Neural cell (in vitro differentiated cells): Measurements from ENCODE around the gene BFSP2. TPM values are rescaled to one million over a fixed set of nuclear protein-coding genes. Genes with fewer than 3 reads are reported as not detected.

Experiments
- H2AFZ ChIP-seq: fragments of 200-600, 300-800 bp; sonication (generic), shearing (Covaris generic); 2 replicates; pipeline ENCODE4 v1.6.0; 2014; ENCODE audit warnings: low read depth, mild to moderate bottlenecking, antibody characterized with exemption, low read length, moderate library complexity
- H3F3A ChIP-seq: fragments of 200-600 bp; shearing (Covaris generic); 2 replicates; pipeline ENCODE4 v1.6.1; 2016; ENCODE audit warnings: mild to moderate bottlenecking, moderate library complexity, mixed read lengths, antibody characterized with exemption, low read length; ENCODE audit not compliant: insufficient read depth, poor library complexity, severe bottlenecking
- H3K27ac ChIP-seq: fragments of 200-600, 300-800 bp; sonication (generic), shearing (Covaris generic); 2 replicates; pipeline ENCODE4 v1.5.1; 2014; ENCODE audit warnings: mild to moderate bottlenecking, low read length, moderate library complexity
- H3K27me3 ChIP-seq: fragments of 300-800, 200-600 bp; sonication (generic), shearing (Covaris generic); 2 replicates; pipeline ENCODE4 v1.6.0; 2014; ENCODE audit warnings: mild to moderate bottlenecking, low read depth, low read length, moderate library complexity; ENCODE audit not compliant: insufficient read depth
- H3K36me3 ChIP-seq: fragments of 300-800, 200-600 bp; sonication (generic), shearing (Covaris generic); 2 replicates; pipeline ENCODE4 v1.5.1; 2014; ENCODE audit warnings: mild to moderate bottlenecking, antibody characterized with exemption, low read length, moderate library complexity; ENCODE audit not compliant: insufficient read depth
- H3K4me2 ChIP-seq: fragments of 300-800, 200-600 bp; sonication (generic), shearing (Covaris generic); 2 replicates; pipeline ENCODE4 v1.6.0; 2014; ENCODE audit warnings: mild to moderate bottlenecking, low read length
- H3K4me3 ChIP-seq: fragments of 300-800, 200-600 bp; sonication (generic), shearing (Covaris generic); 2 replicates; pipeline ENCODE4 v1.5.1; 2014; ENCODE audit warnings: mild to moderate bottlenecking, low read length, moderate library complexity
- H3K79me2 ChIP-seq: fragments of 200-600 bp; shearing (Covaris generic); replicated peaks from 2 replicates; pipeline ENCODE4 v1.6.0; 2014; ENCODE audit warnings: mild to moderate bottlenecking, low read length, moderate library complexity; ENCODE audit not compliant: insufficient read depth
- H3K9ac ChIP-seq: fragments of 300-800, 200-600 bp; sonication (generic), shearing (Covaris generic); 2 replicates; pipeline ENCODE4 v1.6.1; 2016; ENCODE audit warnings: mild to moderate bottlenecking, low read length, mixed read lengths
- H3K9me2 ChIP-seq: fragments of 200-600 bp; shearing (Covaris generic); 2 replicates; pipeline ENCODE4 v1.6.1; 2016; ENCODE audit warnings: mild to moderate bottlenecking, low read length, mixed read lengths; ENCODE audit not compliant: insufficient read depth
- H3K9me3 ChIP-seq: fragments of 200-600, 300-800 bp; sonication (generic), shearing (Covaris generic); 2 replicates; pipeline ENCODE4 v1.6.1; 2016; ENCODE audit warnings: mild to moderate bottlenecking, mixed run types, low read length, moderate library complexity, mixed read lengths
- H4K20me1 ChIP-seq: fragments of 200-600 bp; shearing (Covaris generic); 2 replicates; pipeline ENCODE4 v1.6.1; 2016; ENCODE audit warnings: mild to moderate bottlenecking, mixed run types; ENCODE audit not compliant: insufficient read depth
- CTCF ChIP-seq: fragments of 450-650 bp; IDR thresholded peaks from 2 replicates; pipeline ENCODE4 v1.5.1; 2014; ENCODE audit warnings: antibody characterized with exemption, mild to moderate bottlenecking, moderate library complexity; ENCODE audit not compliant: poor library complexity, severe bottlenecking
- EP300 ChIP-seq: fragments of 450-650 bp; conservative IDR thresholded peaks from 2 replicates; pipeline ENCODE4 v1.6.1; 2014; ENCODE audit warnings: antibody characterized with exemption, mild to moderate bottlenecking, moderate library complexity; ENCODE audit not compliant: poor library complexity, severe bottlenecking
- EZH2 ChIP-seq: fragments of 200-600, 300-800 bp; shearing (Covaris generic), sonication (generic); IDR thresholded peaks from 2 replicates; pipeline ENCODE4 v1.6.1; 2014; ENCODE audit warnings: antibody characterized with exemption, low read length, borderline replicate concordance, mild to moderate bottlenecking; ENCODE audit not compliant: insufficient read depth, poor library complexity, severe bottlenecking
- MXI1 ChIP-seq: fragments of 450-650 bp; conservative IDR thresholded peaks from 2 replicates; pipeline ENCODE4 v1.6.1; 2014; ENCODE audit warnings: antibody characterized with exemption, mild to moderate bottlenecking; ENCODE audit not compliant: poor library complexity, severe bottlenecking
- POLR2AphosphoS5 ChIP-seq: IDR thresholded peaks from 2 replicates; pipeline ENCODE4 v1.6.1; 2012
- RAD21 ChIP-seq: fragments of 450-650 bp; conservative IDR thresholded peaks from 2 replicates; pipeline ENCODE4 v1.6.1; 2014; ENCODE audit warnings: antibody characterized with exemption, mild to moderate bottlenecking, moderate library complexity
- REST ChIP-seq: IDR thresholded peaks from 2 replicates; pipeline ENCODE4 v1.6.1; 2012; ENCODE audit warnings: borderline replicate concordance
- SMC3 ChIP-seq: fragments of 450-650 bp; conservative IDR thresholded peaks from 2 replicates; pipeline ENCODE4 v1.6.1; 2014; ENCODE audit warnings: antibody characterized with exemption, mild to moderate bottlenecking, moderate library complexity; ENCODE audit not compliant: poor library complexity
- polyA plus RNA-seq: library from polyadenylated mRNA; depleted of rRNA; stranded (reverse); fragments of >200 nt; gene quantifications from 2 replicates; pipeline ENCODE4 v1.2.3, GENCODE V29; 2014

Gene BFSP2
- polyA plus RNA-seq, 1 donor from 2014 or later, result not detected

GRCh38 chr3:133490468-133491351 is 90.9 kb downstream of the BFSP2 start:
- Histone ChIP-seq H3K36me3 (no peaks in the 10 kb centered on the region), H3K27me3 (no peaks in the 10 kb centered on the region), H3K4me2 (no peak overlapping the region)

More at GRCh38 chr3:133490468-133491351, 90.9 kb downstream of the BFSP2 start:
- Histone ChIP-seq H3K9me3 (no peaks in the 10 kb centered on the region), H3K79me2 (no peaks in the 10 kb centered on the region), H2AFZ (no peak overlapping the region), H3K9me2 (no peaks in the 10 kb centered on the region), H3K4me3 (no peak overlapping the region), H4K20me1 (no peaks in the 10 kb centered on the region), H3K9ac (no peak overlapping the region), H3K27ac (no peak overlapping the region), H3F3A (no peaks in the 10 kb centered on the region)
- TF ChIP-seq CTCF (no peak), REST (no peak), POLR2AphosphoS5 (no peak), SMC3 (no peak), RAD21 (no peak), EP300 (no peak), MXI1 (no peak), EZH2 (no peak)
